ENCODE results near the gene IGFBPL1. TPM values are rescaled to one million over a fixed set of nuclear protein-coding genes. Genes with fewer than 3 reads are reported as not detected.
"Not testable (repeated sequence)": the region's sequence is repeated elsewhere in the genome, so short reads cannot be mapped to it uniquely, and the experiment has no call there.

Gene IGFBPL1
- total RNA-seq, 1 donor from 2014 or later: not detected

- ATAC-seq (ENCODE audit: poor library complexity): no peak
- intact Hi-C loops (cut with DNase I): no loop called here
- no peak for DNase-seq
Measured at GRCh38 chr9:38408719-38409118, 15.5 kb downstream of the IGFBPL1 start.

- intact Hi-C loops (cut with DNase I): no loop called here
- ATAC-seq (ENCODE audit: poor library complexity) (no peak), DNase-seq (no peak)
Measured at GRCh38 chr9:38406476-38407186, 17.6 kb downstream of the IGFBPL1 start.

GRCh38 chr9:38405785-38406184 lies 18.5 kb downstream of the IGFBPL1 start:
- ATAC-seq (ENCODE audit: poor library complexity) (no peak), DNase-seq (no peak)
- intact Hi-C loops (cut with DNase I): no loop called here

GRCh38 chr9:38404314-38404713 lies 19.9 kb downstream of the IGFBPL1 start:
- ATAC-seq (ENCODE audit: poor library complexity) (no peak), DNase-seq (no peak)
- intact Hi-C loops (cut with DNase I): loop anchor here (5.0 kb wide), 1 partner anchor 502 kb away; the partner anchor contains the start of gene SLC25A51

- ATAC-seq (ENCODE audit: poor library complexity): no peak
Measured at GRCh38 chr9:38401994-38402393, 22.3 kb downstream of the IGFBPL1 start.

GRCh38 chr9:38399191-38399590 lies 25.1 kb downstream of the IGFBPL1 start:
- ATAC-seq (ENCODE audit: poor library complexity); DNase-seq; intact Hi-C loops (cut with DNase I): not testable (repeated sequence)

More at GRCh38 chr9:38401994-38402393, 22.3 kb downstream of the IGFBPL1 start:
- intact Hi-C loops (cut with DNase I): loop anchor here (5.0 kb wide), 1 partner anchor 500 kb away; the partner anchor contains the start of gene SLC25A51
- DNase-seq: no peak

GRCh38 chr9:38396371-38396671 lies 27.9 kb downstream of the IGFBPL1 start:
- intact Hi-C loops (cut with DNase I): no loop called here
- no peak for ATAC-seq (ENCODE audit: poor library complexity)
- DNase-seq: no peak

GRCh38 chr9:38395653-38396370 lies 28.4 kb downstream of the IGFBPL1 start:
- ATAC-seq (ENCODE audit: poor library complexity): no peak
- intact Hi-C loops (cut with DNase I): no loop called here
- no peak for DNase-seq

- ATAC-seq (ENCODE audit: poor library complexity) (no peak), DNase-seq (no peak)
- intact Hi-C loops (cut with DNase I): no loop called here
Measured at GRCh38 chr9:38394416-38394815, 29.8 kb downstream of the IGFBPL1 start.

- intact Hi-C loops (cut with DNase I): no loop called here
- DNase-seq (no peak), ATAC-seq (ENCODE audit: poor library complexity) (no peak)
Measured at GRCh38 chr9:38393128-38393796, 31.0 kb downstream of the IGFBPL1 start.

GRCh38 chr9:38392235-38393127 lies 31.8 kb downstream of the IGFBPL1 start, which contains the start of gene ALDH1B1:
TSS of gene ALDH1B1 (plus strand) at chr9:38392702. CDS start at chr9:38395749, 3,047 bp downstream.
- peak; percentile 91 for DNase-seq
- peak; percentile 100 for ATAC-seq (ENCODE audit: poor library complexity)
- intact Hi-C loops (cut with DNase I): no loop called here

GRCh38 chr9:38391278-38392118 lies 32.8 kb downstream of the IGFBPL1 start:
- DNase-seq (no peak), ATAC-seq (ENCODE audit: poor library complexity) (no peak)
- intact Hi-C loops (cut with DNase I): no loop called here

- ATAC-seq (ENCODE audit: poor library complexity): no peak
- DNase-seq: no peak
- intact Hi-C loops (cut with DNase I): no loop called here
Measured at GRCh38 chr9:38390851-38391250, 33.4 kb downstream of the IGFBPL1 start.

GRCh38 chr9:38390442-38390841 lies 33.8 kb downstream of the IGFBPL1 start:
- intact Hi-C loops (cut with DNase I): no loop called here
- DNase-seq (no peak), ATAC-seq (ENCODE audit: poor library complexity) (no peak)

GRCh38 chr9:38389313-38389712 lies 34.9 kb downstream of the IGFBPL1 start:
- ATAC-seq (ENCODE audit: poor library complexity) (no peak), DNase-seq (no peak)
- intact Hi-C loops (cut with DNase I): loop anchor here (10.0 kb wide), 1 partner anchor 645 kb away; no protein-coding TSS in a partner anchor

- no peak for DNase-seq
- ATAC-seq (ENCODE audit: poor library complexity): peak; percentile 16
Measured at GRCh38 chr9:38388283-38389223, 35.7 kb downstream of the IGFBPL1 start.

More at GRCh38 chr9:38388283-38389223, 35.7 kb downstream of the IGFBPL1 start:
- intact Hi-C loops (cut with DNase I): loop anchor here (10.0 kb wide), 1 partner anchor 644 kb away; no protein-coding TSS in a partner anchor
